DOHH2 (cell line): ENCODE data around the gene MRLN.

Experiments
- H3F3A ChIP-seq: fragments of 200-600 bp; sonication (generic), shearing (Covaris generic); 2 replicates; pipeline ENCODE4 v1.6.0; 2016; ENCODE audit warnings: antibody characterized with exemption, mild to moderate bottlenecking; ENCODE audit not compliant: control insufficient read depth, insufficient read depth
- H3K27ac ChIP-seq: fragments of 200-600 bp; sonication (generic); 2 replicates; pipeline ENCODE4 v1.5.1; 2014; ENCODE audit warnings: low read depth, mild to moderate bottlenecking, low read length, moderate library complexity
- H3K27me3 ChIP-seq: fragments of 200-600 bp; sonication (generic); 2 replicates; pipeline ENCODE4 v1.6.1; 2014; ENCODE audit warnings: mild to moderate bottlenecking, low read length, mixed read lengths; ENCODE audit not compliant: control insufficient read depth
- H3K36me3 ChIP-seq: fragments of 200-600 bp; sonication (generic); 2 replicates; pipeline ENCODE4 v1.6.1; 2014; ENCODE audit warnings: mild to moderate bottlenecking, low read length, moderate library complexity, mixed read lengths; ENCODE audit not compliant: control insufficient read depth
- H3K4me1 ChIP-seq: fragments of 200-600 bp; sonication (generic); 2 replicates; pipeline ENCODE4 v1.6.1; 2014; ENCODE audit warnings: mild to moderate bottlenecking, low read length, mixed read lengths; ENCODE audit not compliant: control insufficient read depth
- H3K4me2 ChIP-seq: fragments of 200-600 bp; sonication (generic); 2 replicates; pipeline ENCODE4 v1.6.0; 2014; ENCODE audit warnings: mild to moderate bottlenecking, low read length, moderate library complexity
- H3K4me3 ChIP-seq: fragments of 200-600 bp; sonication (generic); 2 replicates; pipeline ENCODE4 v1.5.1; 2014; ENCODE audit warnings: mild to moderate bottlenecking, low read length, mixed read lengths
- H3K79me2 ChIP-seq: fragments of 200-600 bp; sonication (generic); 2 replicates; pipeline ENCODE4 v1.6.1; 2014; ENCODE audit warnings: mild to moderate bottlenecking, low read length, mixed read lengths; ENCODE audit not compliant: control insufficient read depth
- H3K9me2 ChIP-seq: fragments of 200-600 bp; sonication (generic); replicated peaks from 2 replicates; pipeline ENCODE4 v1.6.1; 2014; ENCODE audit warnings: mild to moderate bottlenecking, low read length, mixed read lengths; ENCODE audit not compliant: control insufficient read depth
- H3K9me3 ChIP-seq: fragments of 200-600 bp; sonication (generic); 2 replicates; pipeline ENCODE4 v1.6.1; 2014; ENCODE audit warnings: antibody characterized with exemption, low read length, mixed read lengths; ENCODE audit not compliant: control insufficient read depth, insufficient read depth
- H4K20me1 ChIP-seq: fragments of 200-600 bp; sonication (generic); 2 replicates; pipeline ENCODE4 v1.6.0; 2014; ENCODE audit warnings: low read depth, mild to moderate bottlenecking, antibody characterized with exemption, low read length, moderate library complexity; ENCODE audit not compliant: control insufficient read depth, insufficient read depth
- EZH2phosphoT487 ChIP-seq: fragments of 200-600 bp; sonication (generic); IDR thresholded peaks from 2 replicates; pipeline ENCODE4 v1.6.1; 2017; ENCODE audit warnings: borderline replicate concordance, mild to moderate bottlenecking, antibody characterized with exemption, low read length, moderate library complexity, mixed read lengths
- TF ChIP-seq, protein P1 (sequence below): fragments of 200-600 bp; sonication (generic); IDR thresholded peaks from one replicate; pipeline ENCODE4 v1.5.1; 2014; ENCODE audit warnings: antibody characterized with exemption, mild to moderate bottlenecking, low read depth, low read length; ENCODE audit not compliant: poor library complexity, severe bottlenecking

MRLN gene

DNA sequence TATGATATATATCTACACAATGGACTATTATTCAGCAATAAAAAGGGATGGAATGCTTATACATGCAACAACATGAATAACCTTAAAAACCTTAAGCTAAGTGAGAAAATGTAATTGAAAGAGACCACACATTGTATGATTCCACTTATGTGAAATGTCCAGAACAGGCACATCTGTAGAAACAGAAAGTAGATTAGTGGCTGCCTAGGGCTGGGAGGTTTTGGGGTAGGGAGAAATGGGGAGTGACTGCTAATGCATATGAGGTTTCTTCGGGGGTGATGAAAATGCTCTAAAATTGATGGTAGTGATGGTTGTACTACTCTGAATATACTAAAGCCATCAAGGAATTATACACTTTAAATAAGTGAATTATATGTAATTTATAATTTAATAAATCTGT is 58.3 kb downstream of the MRLN start:
- Histone ChIP-seq H3K9me3 (no peaks in the 10 kb centered on the region), H3K9me2 (no peaks in the 10 kb centered on the region), H3K4me3 (no peak overlapping the region), H3K4me2 (no peak overlapping the region), H3K4me1 (no peaks in the 10 kb centered on the region), H3K79me2 (no peaks in the 10 kb centered on the region), H3F3A (no peaks in the 10 kb centered on the region), H3K36me3 (no peaks in the 10 kb centered on the region), H3K27me3 (no peaks in the 10 kb centered on the region), H3K27ac (no peak overlapping the region), H4K20me1 (no peaks in the 10 kb centered on the region)
- TF ChIP-seq, protein P1, sequence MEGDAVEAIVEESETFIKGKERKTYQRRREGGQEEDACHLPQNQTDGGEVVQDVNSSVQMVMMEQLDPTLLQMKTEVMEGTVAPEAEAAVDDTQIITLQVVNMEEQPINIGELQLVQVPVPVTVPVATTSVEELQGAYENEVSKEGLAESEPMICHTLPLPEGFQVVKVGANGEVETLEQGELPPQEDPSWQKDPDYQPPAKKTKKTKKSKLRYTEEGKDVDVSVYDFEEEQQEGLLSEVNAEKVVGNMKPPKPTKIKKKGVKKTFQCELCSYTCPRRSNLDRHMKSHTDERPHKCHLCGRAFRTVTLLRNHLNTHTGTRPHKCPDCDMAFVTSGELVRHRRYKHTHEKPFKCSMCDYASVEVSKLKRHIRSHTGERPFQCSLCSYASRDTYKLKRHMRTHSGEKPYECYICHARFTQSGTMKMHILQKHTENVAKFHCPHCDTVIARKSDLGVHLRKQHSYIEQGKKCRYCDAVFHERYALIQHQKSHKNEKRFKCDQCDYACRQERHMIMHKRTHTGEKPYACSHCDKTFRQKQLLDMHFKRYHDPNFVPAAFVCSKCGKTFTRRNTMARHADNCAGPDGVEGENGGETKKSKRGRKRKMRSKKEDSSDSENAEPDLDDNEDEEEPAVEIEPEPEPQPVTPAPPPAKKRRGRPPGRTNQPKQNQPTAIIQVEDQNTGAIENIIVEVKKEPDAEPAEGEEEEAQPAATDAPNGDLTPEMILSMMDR = no peak
- no peak for TF ChIP-seq EZH2phosphoT487

GRCh38 chr10:59692113-59692512 is 61.1 kb downstream of the MRLN start:
- Histone ChIP-seq H3K9me3 (no peaks in the 10 kb centered on the region), H4K20me1 (no peaks in the 10 kb centered on the region), H3K9me2 (no peaks in the 10 kb centered on the region), H3K4me2 (no peak overlapping the region), H3F3A (no peaks in the 10 kb centered on the region), H3K4me1 (no peaks in the 10 kb centered on the region), H3K36me3 (no peaks in the 10 kb centered on the region), H3K27ac (no peak overlapping the region), H3K79me2 (no peaks in the 10 kb centered on the region), H3K4me3 (no peak overlapping the region), H3K27me3 (no peaks in the 10 kb centered on the region)
- no peak for TF ChIP-seq EZH2phosphoT487
- TF ChIP-seq, protein P1 = no peak

- H3F3A ChIP-seq = no peaks in the 10 kb centered on the region
- no peak overlapping the region for H3K27ac ChIP-seq
- H3K27me3 ChIP-seq = no peaks in the 10 kb centered on the region
- no peaks in the 10 kb centered on the region for H3K79me2 ChIP-seq
- H3K4me1 ChIP-seq = no peaks in the 10 kb centered on the region
- H3K4me2 ChIP-seq = no peak overlapping the region
- no peaks in the 10 kb centered on the region for H3K36me3 ChIP-seq
- H3K9me2 ChIP-seq = no peaks in the 10 kb centered on the region
- no peaks in the 10 kb centered on the region for H4K20me1 ChIP-seq
- H3K9me3 ChIP-seq = no peaks in the 10 kb centered on the region
- no peak overlapping the region for H3K4me3 ChIP-seq
- TF ChIP-seq EZH2phosphoT487 = no peak
- TF ChIP-seq, protein P1 = no peak
These were observed 64.3 kb downstream of the MRLN start for GRCh38 chr10:59688921-59689351.

DNA sequence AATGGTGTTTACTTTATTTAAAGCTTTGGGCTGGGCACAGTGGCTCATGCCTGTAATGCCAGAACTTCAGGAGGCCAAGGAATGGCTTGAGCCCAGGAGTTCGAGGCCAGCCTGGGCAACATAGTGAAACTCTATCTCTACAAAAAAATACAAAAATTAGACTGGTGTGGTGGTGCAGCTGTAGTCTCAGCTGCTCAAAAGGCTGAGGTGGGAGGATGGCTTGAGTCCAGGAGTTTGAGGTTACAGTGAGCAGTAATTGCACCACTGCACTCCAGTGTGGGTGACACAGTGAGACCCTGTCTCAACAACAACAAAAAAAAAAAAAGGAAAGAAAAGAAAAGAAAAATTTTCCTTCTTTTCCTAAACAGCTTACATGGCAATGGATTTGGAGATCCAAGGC is 65.6 kb downstream of the MRLN start:
- TF ChIP-seq, protein P1 = no peak
- TF ChIP-seq EZH2phosphoT487 = no peak

More for the DNA sequence above, 65.6 kb downstream of the MRLN start:
- H3K79me2 ChIP-seq = no peaks in the 10 kb centered on the region
- H3K36me3 ChIP-seq = no peaks in the 10 kb centered on the region
- no peak overlapping the region for H3K4me2 ChIP-seq
- H3K4me1 ChIP-seq = no peaks in the 10 kb centered on the region
- H3K27me3 ChIP-seq = no peaks in the 10 kb centered on the region
- no peak overlapping the region for H3K4me3 ChIP-seq
- no peaks in the 10 kb centered on the region for H3K9me2 ChIP-seq
- no peaks in the 10 kb centered on the region for H3F3A ChIP-seq
- H4K20me1 ChIP-seq = no peaks in the 10 kb centered on the region
- H3K9me3 ChIP-seq = no peaks in the 10 kb centered on the region
- H3K27ac ChIP-seq = no peak overlapping the region
